PFSK-1 (cell line): Measurements from ENCODE around the gene TAC3.

Experiments used
- POLR2AphosphoS5 ChIP-seq: IDR thresholded peaks from 2 replicates; pipeline ENCODE4 v1.6.1; 2012; ENCODE audit warnings: low read depth, mild to moderate bottlenecking, control low read depth, low read length, moderate library complexity
- SIN3A ChIP-seq: IDR thresholded peaks from 2 replicates; pipeline ENCODE4 v1.6.1; 2012; ENCODE audit warnings: mild to moderate bottlenecking, low read length, moderate library complexity, borderline replicate concordance; ENCODE audit not compliant: insufficient read depth
- TF ChIP-seq, protein P1 (sequence below), 2 experiments: IDR thresholded peaks; 2 replicates each; pipeline versions ENCODE4 v1.6.1 to v1.8.0; 2011 to 2012; ENCODE audit warnings: low read depth in 2 of 2, low read length in 2 of 2, control low read depth in 1 of 2, inconsistent platforms in 1 of 2, mild to moderate bottlenecking in 1 of 2, moderate library complexity in 1 of 2; ENCODE audit not compliant: insufficient read depth in 1 of 2

DNA sequence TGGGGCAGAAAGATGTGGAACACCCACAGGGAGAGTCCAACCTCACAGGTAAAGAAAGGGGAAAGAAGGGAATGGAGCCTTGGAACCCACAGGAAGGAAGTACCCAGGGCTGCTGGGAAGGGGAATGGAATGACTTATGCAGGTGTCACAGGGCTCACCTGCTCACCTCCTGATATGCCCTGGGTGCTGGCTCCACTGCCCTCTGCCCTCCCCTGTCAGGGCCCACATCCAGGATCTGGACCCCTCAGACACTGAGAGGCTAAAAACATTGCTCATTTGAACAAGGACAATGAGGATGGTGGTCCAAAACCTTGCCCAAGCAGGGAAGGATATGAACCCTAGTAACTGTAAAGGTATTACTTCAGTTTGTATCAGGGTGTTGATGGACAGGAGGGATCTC is 29.3 kb downstream of the TAC3 start:
- TF ChIP-seq POLR2AphosphoS5, result no peak
- TF ChIP-seq, protein P1, sequence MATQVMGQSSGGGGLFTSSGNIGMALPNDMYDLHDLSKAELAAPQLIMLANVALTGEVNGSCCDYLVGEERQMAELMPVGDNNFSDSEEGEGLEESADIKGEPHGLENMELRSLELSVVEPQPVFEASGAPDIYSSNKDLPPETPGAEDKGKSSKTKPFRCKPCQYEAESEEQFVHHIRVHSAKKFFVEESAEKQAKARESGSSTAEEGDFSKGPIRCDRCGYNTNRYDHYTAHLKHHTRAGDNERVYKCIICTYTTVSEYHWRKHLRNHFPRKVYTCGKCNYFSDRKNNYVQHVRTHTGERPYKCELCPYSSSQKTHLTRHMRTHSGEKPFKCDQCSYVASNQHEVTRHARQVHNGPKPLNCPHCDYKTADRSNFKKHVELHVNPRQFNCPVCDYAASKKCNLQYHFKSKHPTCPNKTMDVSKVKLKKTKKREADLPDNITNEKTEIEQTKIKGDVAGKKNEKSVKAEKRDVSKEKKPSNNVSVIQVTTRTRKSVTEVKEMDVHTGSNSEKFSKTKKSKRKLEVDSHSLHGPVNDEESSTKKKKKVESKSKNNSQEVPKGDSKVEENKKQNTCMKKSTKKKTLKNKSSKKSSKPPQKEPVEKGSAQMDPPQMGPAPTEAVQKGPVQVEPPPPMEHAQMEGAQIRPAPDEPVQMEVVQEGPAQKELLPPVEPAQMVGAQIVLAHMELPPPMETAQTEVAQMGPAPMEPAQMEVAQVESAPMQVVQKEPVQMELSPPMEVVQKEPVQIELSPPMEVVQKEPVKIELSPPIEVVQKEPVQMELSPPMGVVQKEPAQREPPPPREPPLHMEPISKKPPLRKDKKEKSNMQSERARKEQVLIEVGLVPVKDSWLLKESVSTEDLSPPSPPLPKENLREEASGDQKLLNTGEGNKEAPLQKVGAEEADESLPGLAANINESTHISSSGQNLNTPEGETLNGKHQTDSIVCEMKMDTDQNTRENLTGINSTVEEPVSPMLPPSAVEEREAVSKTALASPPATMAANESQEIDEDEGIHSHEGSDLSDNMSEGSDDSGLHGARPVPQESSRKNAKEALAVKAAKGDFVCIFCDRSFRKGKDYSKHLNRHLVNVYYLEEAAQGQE (IDR thresholded peaks at IDR 0.05; ENCODE audit: insufficient read depth in 1 of 2, low read depth in 2 of 2, low read length in 2 of 2), result no peak
- no peak for TF ChIP-seq SIN3A
